ENCODE results near the gene MEG3.

The MEG3 gene

GRCh38 chr14:100874411-100875091, 48.6 kb downstream of the MEG3 start:
- FAIRE-seq (no peak), DNase-seq (ENCODE audit: insufficient read length, low spot score) (no peak)
- no peak for TF ChIP-seq PAX5 (IDR thresholded peaks at IDR 0.05; ENCODE audit: insufficient read depth, low read length, severe bottlenecking)
- TF ChIP-seq TAF1 (IDR thresholded peaks at IDR 0.05; ENCODE audit: low read depth, low read length) = no peak
- no peak for TF ChIP-seq POU2F2 (IDR thresholded peaks at IDR 0.05; ENCODE audit: low read depth, low read length)
- no peak for TF ChIP-seq POLR2A (IDR thresholded peaks at IDR 0.05; ENCODE audit: low read depth, low read length)
- no peak for TF ChIP-seq POLR2AphosphoS5 (IDR thresholded peaks at IDR 0.05; ENCODE audit: low read depth, low read length)
- TF ChIP-seq SPI1 (IDR thresholded peaks at IDR 0.05; ENCODE audit: low read depth, low read length) = no peak

GRCh38 chr14:100875126-100875525, 49.2 kb downstream of the MEG3 start:
- FAIRE-seq (no peak), DNase-seq (ENCODE audit: insufficient read length, low spot score) (no peak)
- TF ChIP-seq POLR2A (IDR thresholded peaks at IDR 0.05; ENCODE audit: low read depth, low read length) = no peak
- TF ChIP-seq POLR2AphosphoS5 (IDR thresholded peaks at IDR 0.05; ENCODE audit: low read depth, low read length) = no peak
- TF ChIP-seq SPI1 (IDR thresholded peaks at IDR 0.05; ENCODE audit: low read depth, low read length) = no peak
- TF ChIP-seq PAX5 (IDR thresholded peaks at IDR 0.05; ENCODE audit: insufficient read depth, low read length, severe bottlenecking) = no peak
- TF ChIP-seq TAF1 (IDR thresholded peaks at IDR 0.05; ENCODE audit: low read depth, low read length) = no peak
- no peak for TF ChIP-seq POU2F2 (IDR thresholded peaks at IDR 0.05; ENCODE audit: low read depth, low read length)

- TF ChIP-seq POU2F2 (IDR thresholded peaks at IDR 0.05; ENCODE audit: low read depth, low read length) (no peak), POLR2A (IDR thresholded peaks at IDR 0.05; ENCODE audit: low read depth, low read length) (no peak), SPI1 (IDR thresholded peaks at IDR 0.05; ENCODE audit: low read depth, low read length) (no peak), PAX5 (IDR thresholded peaks at IDR 0.05; ENCODE audit: insufficient read depth, low read length, severe bottlenecking) (no peak), POLR2AphosphoS5 (IDR thresholded peaks at IDR 0.05; ENCODE audit: low read depth, low read length) (no peak), TAF1 (IDR thresholded peaks at IDR 0.05; ENCODE audit: low read depth, low read length) (no peak)
- no peak for FAIRE-seq
Measured at GRCh38 chr14:100875861-100876590, 50.1 kb downstream of the MEG3 start.

GRCh38 chr14:100878271-100879146, 52.6 kb downstream of the MEG3 start:
- TF ChIP-seq POU2F2 (IDR thresholded peaks at IDR 0.05; ENCODE audit: low read depth, low read length) = no peak
- no peak for TF ChIP-seq TAF1 (IDR thresholded peaks at IDR 0.05; ENCODE audit: low read depth, low read length)
- no peak for TF ChIP-seq SPI1 (IDR thresholded peaks at IDR 0.05; ENCODE audit: low read depth, low read length)
- TF ChIP-seq PAX5 (IDR thresholded peaks at IDR 0.05; ENCODE audit: insufficient read depth, low read length, severe bottlenecking) = no peak
- no peak for TF ChIP-seq POLR2A (IDR thresholded peaks at IDR 0.05; ENCODE audit: low read depth, low read length)
- no peak for TF ChIP-seq POLR2AphosphoS5 (IDR thresholded peaks at IDR 0.05; ENCODE audit: low read depth, low read length)
- FAIRE-seq (no peak), DNase-seq (ENCODE audit: insufficient read length, low spot score) (no peak)

More at GRCh38 chr14:100875861-100876590, 50.1 kb downstream of the MEG3 start:
- no peak for DNase-seq (ENCODE audit: insufficient read length, low spot score)

GRCh38 chr14:100879194-100879593, 53.3 kb downstream of the MEG3 start:
- no peak for DNase-seq (ENCODE audit: insufficient read length, low spot score)
- no peak for FAIRE-seq
- TF ChIP-seq PAX5 (IDR thresholded peaks at IDR 0.05; ENCODE audit: insufficient read depth, low read length, severe bottlenecking) (no peak), TAF1 (IDR thresholded peaks at IDR 0.05; ENCODE audit: low read depth, low read length) (no peak), POLR2AphosphoS5 (IDR thresholded peaks at IDR 0.05; ENCODE audit: low read depth, low read length) (no peak), SPI1 (IDR thresholded peaks at IDR 0.05; ENCODE audit: low read depth, low read length) (no peak), POU2F2 (IDR thresholded peaks at IDR 0.05; ENCODE audit: low read depth, low read length) (no peak), POLR2A (IDR thresholded peaks at IDR 0.05; ENCODE audit: low read depth, low read length) (no peak)

- FAIRE-seq (no peak), DNase-seq (ENCODE audit: insufficient read length, low spot score) (no peak)
- no peak for TF ChIP-seq TAF1 (IDR thresholded peaks at IDR 0.05; ENCODE audit: low read depth, low read length)
- TF ChIP-seq PAX5 (IDR thresholded peaks at IDR 0.05; ENCODE audit: insufficient read depth, low read length, severe bottlenecking) = no peak
- no peak for TF ChIP-seq POLR2A (IDR thresholded peaks at IDR 0.05; ENCODE audit: low read depth, low read length)
- TF ChIP-seq POLR2AphosphoS5 (IDR thresholded peaks at IDR 0.05; ENCODE audit: low read depth, low read length) = no peak
- TF ChIP-seq POU2F2 (IDR thresholded peaks at IDR 0.05; ENCODE audit: low read depth, low read length) = no peak
- no peak for TF ChIP-seq SPI1 (IDR thresholded peaks at IDR 0.05; ENCODE audit: low read depth, low read length)
Measured at GRCh38 chr14:100879782-100880181, 53.9 kb downstream of the MEG3 start.

- no peak for FAIRE-seq
- TF ChIP-seq PAX5 (IDR thresholded peaks at IDR 0.05; ENCODE audit: insufficient read depth, low read length, severe bottlenecking) (no peak), SPI1 (IDR thresholded peaks at IDR 0.05; ENCODE audit: low read depth, low read length) (no peak), POLR2AphosphoS5 (IDR thresholded peaks at IDR 0.05; ENCODE audit: low read depth, low read length) (no peak), POU2F2 (IDR thresholded peaks at IDR 0.05; ENCODE audit: low read depth, low read length) (no peak), TAF1 (IDR thresholded peaks at IDR 0.05; ENCODE audit: low read depth, low read length) (no peak), POLR2A (IDR thresholded peaks at IDR 0.05; ENCODE audit: low read depth, low read length) (no peak)
- no peak for DNase-seq (ENCODE audit: insufficient read length, low spot score)
Measured at GRCh38 chr14:100880271-100881101, 54.6 kb downstream of the MEG3 start.
